ENCODE results near the gene LRRC36. TPM values are rescaled to one million over a fixed set of nuclear protein-coding genes. Genes with fewer than 3 reads are reported as not detected.
A peak's percentile ranks its signal among the peaks of the same experiment; 100 is the strongest.

LRRC36 gene
- total RNA-seq, 4 donors from 2014 or later = 0.30 to 4.6 (median 2.1) TPM; not detected in 1

DNA sequence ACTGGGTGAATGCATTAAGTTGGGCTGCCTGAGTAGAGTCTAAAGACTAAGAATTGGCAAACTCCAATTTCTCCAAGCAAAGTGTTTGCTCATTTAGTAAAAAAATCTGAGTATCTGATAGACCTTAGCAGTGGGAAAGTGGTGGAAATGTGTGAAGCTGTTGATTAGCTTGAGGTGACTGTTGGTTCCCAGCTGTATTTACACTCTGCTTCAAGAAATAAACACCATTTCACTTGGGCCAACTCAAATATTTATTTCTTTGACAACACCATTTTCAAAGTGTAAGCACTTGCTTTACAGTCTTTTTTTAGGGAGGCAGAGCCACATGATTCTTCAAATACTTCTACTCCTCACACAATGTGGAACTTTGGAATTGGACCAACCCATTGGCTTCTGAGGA, 8.8 kb upstream of the LRRC36 start:
- TF ChIP-seq, protein P1, sequence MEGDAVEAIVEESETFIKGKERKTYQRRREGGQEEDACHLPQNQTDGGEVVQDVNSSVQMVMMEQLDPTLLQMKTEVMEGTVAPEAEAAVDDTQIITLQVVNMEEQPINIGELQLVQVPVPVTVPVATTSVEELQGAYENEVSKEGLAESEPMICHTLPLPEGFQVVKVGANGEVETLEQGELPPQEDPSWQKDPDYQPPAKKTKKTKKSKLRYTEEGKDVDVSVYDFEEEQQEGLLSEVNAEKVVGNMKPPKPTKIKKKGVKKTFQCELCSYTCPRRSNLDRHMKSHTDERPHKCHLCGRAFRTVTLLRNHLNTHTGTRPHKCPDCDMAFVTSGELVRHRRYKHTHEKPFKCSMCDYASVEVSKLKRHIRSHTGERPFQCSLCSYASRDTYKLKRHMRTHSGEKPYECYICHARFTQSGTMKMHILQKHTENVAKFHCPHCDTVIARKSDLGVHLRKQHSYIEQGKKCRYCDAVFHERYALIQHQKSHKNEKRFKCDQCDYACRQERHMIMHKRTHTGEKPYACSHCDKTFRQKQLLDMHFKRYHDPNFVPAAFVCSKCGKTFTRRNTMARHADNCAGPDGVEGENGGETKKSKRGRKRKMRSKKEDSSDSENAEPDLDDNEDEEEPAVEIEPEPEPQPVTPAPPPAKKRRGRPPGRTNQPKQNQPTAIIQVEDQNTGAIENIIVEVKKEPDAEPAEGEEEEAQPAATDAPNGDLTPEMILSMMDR (IDR thresholded peaks at IDR 0.05) = no peak
- no peak for TF ChIP-seq POLR2A (IDR thresholded peaks at IDR 0.05)
- TF ChIP-seq EP300 (IDR thresholded peaks at IDR 0.05) = no peak
- peaks cover 0 to 6% of the 10 kb centered on the region in 2 donors for H3K27me3 ChIP-seq
- no peaks in the 10 kb centered on the region for H3K4me1 ChIP-seq
- H3K4me3 ChIP-seq = no peak overlapping the region
- H3K27ac ChIP-seq = no peak overlapping the region
- H3K9me3 ChIP-seq = no peaks in the 10 kb centered on the region
- no peak for DNase-seq (ENCODE audit: low spot score in 2 of 2)
- H3K36me3 ChIP-seq = no peaks in the 10 kb centered on the region

GRCh38 chr16:67326115-67326471, 522 bp upstream of the LRRC36 start:
- no peak for DNase-seq (ENCODE audit: low spot score in 2 of 2)
- H3K9me3 ChIP-seq = no peaks in the 10 kb centered on the region
- peak overlapping the region in 1 of 4 donors; percentile 77 for H3K27ac ChIP-seq
- peaks cover 0 to 24% of the 10 kb centered on the region in 2 donors for H3K27me3 ChIP-seq
- peaks cover 0 to 20% (median 2%) of the 10 kb centered on the region in 4 donors for H3K4me1 ChIP-seq
- H3K4me3 ChIP-seq = peak overlapping the region; percentile 27 to 59 (median 43)
- H3K36me3 ChIP-seq = no peaks in the 10 kb centered on the region
- TF ChIP-seq EP300 (IDR thresholded peaks at IDR 0.05) (no peak), POLR2A (IDR thresholded peaks at IDR 0.05) (no peak)
- TF ChIP-seq, protein P1 (IDR thresholded peaks at IDR 0.05) = no peak
- WGBS, 2 donors = 36 to 43% methylated on average over 11 of the region's 11 CpGs

DNA sequence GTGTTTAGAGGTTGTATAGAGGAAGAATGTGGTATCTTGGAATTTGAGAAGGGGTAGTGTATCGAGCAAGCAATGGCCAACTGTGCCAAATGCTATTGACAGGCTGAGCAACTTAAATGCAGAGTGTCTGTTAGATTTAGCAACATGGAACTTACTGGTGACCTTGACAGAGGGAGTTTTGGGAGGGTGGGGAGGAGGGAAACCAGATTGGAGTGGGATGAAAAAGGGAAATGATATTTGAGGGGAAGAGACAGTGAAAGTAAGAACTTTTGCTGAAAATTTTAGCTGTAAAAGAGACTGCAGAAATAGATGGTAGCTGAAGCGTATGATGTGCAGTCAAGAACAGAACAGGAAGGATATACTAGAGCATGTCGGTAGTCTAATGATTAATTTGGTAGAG, 1.1 kb downstream of the LRRC36 start:
- Histone ChIP-seq H3K9me3 (no peaks in the 10 kb centered on the region), H3K4me3 (no peak overlapping the region), H3K27me3 (peaks cover 0 to 20% of the 10 kb centered on the region in 2 donors), H3K36me3 (no peaks in the 10 kb centered on the region), H3K27ac (no peak overlapping the region), H3K4me1 (peaks cover 0 to 20% (median 2%) of the 10 kb centered on the region in 4 donors)
- TF ChIP-seq, protein P1 (IDR thresholded peaks at IDR 0.05) = no peak
- no peak for DNase-seq (ENCODE audit: low spot score in 2 of 2)
- WGBS, 2 donors = 55 to 60% methylated on average over 3 of the region's 3 CpGs

DNA sequence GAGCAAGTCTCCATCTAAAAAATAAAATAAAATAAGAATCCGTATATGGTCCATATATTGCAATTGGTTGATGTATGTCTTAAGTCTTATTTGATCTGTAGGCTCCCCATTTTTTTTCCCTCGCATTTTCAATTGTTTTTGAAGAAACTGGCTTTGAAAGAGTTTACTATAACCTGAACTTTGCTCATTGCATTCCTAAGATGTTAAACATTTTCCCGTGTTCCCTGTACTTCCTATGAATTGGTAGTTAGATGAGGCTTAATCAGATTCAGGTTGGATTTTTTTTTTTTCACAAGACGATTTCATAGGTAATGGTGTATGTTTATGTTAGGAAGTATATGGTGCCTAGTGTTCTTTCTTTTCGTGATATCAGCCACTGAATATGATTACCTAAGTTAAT, 3.3 kb downstream of the LRRC36 start:
- TF ChIP-seq POLR2A (IDR thresholded peaks at IDR 0.05) (no peak), EP300 (IDR thresholded peaks at IDR 0.05) (no peak)
- no peak overlapping the region for H3K4me3 ChIP-seq
- peaks cover 0 to 16% (median 2%) of the 10 kb centered on the region in 4 donors for H3K4me1 ChIP-seq
- peaks cover 0 to 5% (median 0%) of the 10 kb centered on the region in 4 donors for H3K9me3 ChIP-seq
- 68 to 69% methylated on average over 5 of the region's 5 CpGs for WGBS, 2 donors
- DNase-seq (ENCODE audit: low spot score in 2 of 2) = no peak
- no peaks in the 10 kb centered on the region for H3K36me3 ChIP-seq
- H3K27me3 ChIP-seq = peaks cover 0 to 11% of the 10 kb centered on the region in 2 donors
- no peak overlapping the region for H3K27ac ChIP-seq

GRCh38 chr16:67333315-67333714, 6.7 kb downstream of the LRRC36 start:
- DNase-seq (ENCODE audit: low spot score in 2 of 2) = no peak
- Histone ChIP-seq H3K9me3 (peaks cover 0 to 8% (median 0%) of the 10 kb centered on the region in 4 donors), H3K4me3 (no peak overlapping the region), H3K27me3 (no peaks in the 10 kb centered on the region), H3K4me1 (no peaks in the 10 kb centered on the region), H3K27ac (no peak overlapping the region), H3K36me3 (no peaks in the 10 kb centered on the region)
- 69 to 82% methylated on average over 2 of the region's 2 CpGs for WGBS, 2 donors
- no peak for TF ChIP-seq EP300 (IDR thresholded peaks at IDR 0.05)
- TF ChIP-seq, protein P1 (IDR thresholded peaks at IDR 0.05) = no peak
- TF ChIP-seq POLR2A (IDR thresholded peaks at IDR 0.05) = no peak

DNA sequence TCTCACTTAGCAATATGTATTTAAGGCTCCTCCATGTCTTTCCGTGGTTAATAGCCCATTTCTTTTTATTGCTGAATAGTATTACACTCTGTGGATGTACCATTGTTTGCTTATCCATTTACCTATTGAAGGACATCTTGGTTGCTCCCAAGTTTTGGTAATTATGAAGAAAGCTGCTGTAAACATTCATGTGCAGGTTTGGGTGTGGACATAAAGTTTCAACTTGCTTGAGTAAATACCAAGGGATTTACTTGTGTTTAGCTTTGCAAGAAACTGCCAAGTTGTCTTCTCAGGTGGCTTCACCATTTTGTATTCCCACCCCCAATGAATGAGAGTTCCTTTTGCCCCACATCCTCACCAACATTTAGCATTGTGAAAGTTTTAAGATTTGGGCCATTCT, 9.5 kb downstream of the LRRC36 start:
- no peak overlapping the region for H3K27ac ChIP-seq
- no peaks in the 10 kb centered on the region for H3K4me1 ChIP-seq
- H3K4me3 ChIP-seq = no peak overlapping the region
- H3K9me3 ChIP-seq = peaks cover 0 to 8% (median 0%) of the 10 kb centered on the region in 4 donors
- H3K27me3 ChIP-seq = no peaks in the 10 kb centered on the region
- no peak for TF ChIP-seq EP300 (IDR thresholded peaks at IDR 0.05)
- TF ChIP-seq POLR2A (IDR thresholded peaks at IDR 0.05) = no peak
- TF ChIP-seq, protein P1 (IDR thresholded peaks at IDR 0.05) = no peak
- 58 to 94% methylated on average over 1 of the region's 1 CpG for WGBS, 2 donors
- DNase-seq (ENCODE audit: low spot score in 2 of 2) = no peak
- H3K36me3 ChIP-seq = no peaks in the 10 kb centered on the region

All from tibial nerve (tissue), 4 donors.